Natural killer cell (primary cell): ENCODE data around the gene ADAMTSL1. TPM values are rescaled to one million over a fixed set of nuclear protein-coding genes. Genes with fewer than 3 reads are reported as not detected.

Experiments
- ATAC-seq, 3 donors: fragments of 150-1000 bp in 2 of 3; fragments of 200-7000 bp in 1 of 3; cut with Tn5 transposase; 1 replicate in 1 of 3; 2 replicates in 2 of 3; pipeline ENCODE4 v1.10.0; 2021; ENCODE audit warnings: mild to moderate bottlenecking in 2 of 3, moderate library complexity in 2 of 3
- DNase-seq, 2 donors: peaks; one replicate each; pipeline versions ENCODE4 v3.0.0 to v3.0.0-alpha.2; 2013 to 2021; ENCODE audit warnings: mixed read lengths in 1 of 2
- H3K27ac ChIP-seq: one replicate; pipeline ENCODE4 v1.5.1; 2013; ENCODE audit warnings: mild to moderate bottlenecking, low read length
- H3K27me3 ChIP-seq: one replicate; pipeline ENCODE4 v1.6.1; 2013; ENCODE audit warnings: low read length; ENCODE audit not compliant: control insufficient read depth, insufficient read depth
- H3K36me3 ChIP-seq: one replicate; pipeline ENCODE4 v1.6.1; 2013; ENCODE audit warnings: low read length; ENCODE audit not compliant: control insufficient read depth, insufficient read depth
- H3K4me1 ChIP-seq: one replicate; pipeline ENCODE4 v1.6.1; 2013; ENCODE audit warnings: low read length; ENCODE audit not compliant: control insufficient read depth, insufficient read depth
- H3K4me3 ChIP-seq: one replicate; pipeline ENCODE4 v1.5.1; 2013; ENCODE audit warnings: low read length
- H3K9me3 ChIP-seq: one replicate; pipeline ENCODE4 v1.6.1; 2013; ENCODE audit warnings: low read length; ENCODE audit not compliant: control insufficient read depth, insufficient read depth
- H3K27ac Mint-ChIP-seq, 2 donors: one replicate each; pipeline ENCODE4 v1.8.0; 2022; ENCODE audit warnings: mild to moderate bottlenecking in 2 of 2, mixed read lengths in 2 of 2, moderate library complexity in 1 of 2
- H3K27me3 Mint-ChIP-seq, 2 donors: one replicate each; pipeline ENCODE4 v1.8.0; 2022; ENCODE audit warnings: low read depth in 2 of 2, mixed read lengths in 2 of 2
- H3K36me3 Mint-ChIP-seq: one replicate; pipeline ENCODE4 v1.8.0; 2022; ENCODE audit warnings: mixed read lengths
- H3K4me1 Mint-ChIP-seq, 2 donors: one replicate each; pipeline ENCODE4 v1.8.0; 2022; ENCODE audit warnings: mixed read lengths in 2 of 2
- H3K4me3 Mint-ChIP-seq: one replicate; pipeline ENCODE4 v1.8.0; 2022; ENCODE audit warnings: mild to moderate bottlenecking, moderate library complexity, mixed read lengths
- H3K9me3 Mint-ChIP-seq, 2 donors: one replicate each; pipeline ENCODE4 v1.8.0; 2022; ENCODE audit warnings: mixed read lengths in 2 of 2
- WGBS: methylation state at CpG from one replicate; pipeline ENCODE4 v1.1.7; 2013; ENCODE audit warnings: missing lambda C conversion rate; ENCODE audit not compliant: insufficient coverage; 5-methylcytosine and 5-hydroxymethylcytosine counted together
- intact Hi-C: fragments of 100-400 bp; cut with micrococcal nuclease; formaldehyde crosslinking; loops from one replicate; pipeline ENCODE4 v1.14.2; 2022
- total RNA-seq, 4 donors: library from RNA; stranded (reverse); fragments of 120-200 nt in 1 of 4; gene quantifications; one replicate each; pipeline versions ENCODE4 v1.2.3 to v1.2.4, GENCODE V29; 2013 to 2022
- TF ChIP-seq, protein P1 (sequence below): fragments of 200-600 bp; IDR thresholded peaks from one replicate; pipeline ENCODE4 v1.8.0; 2022; ENCODE audit warnings: antibody characterized with exemption

Gene ADAMTSL1
- total RNA-seq, 3 donors from 2014 or later (not counting 1 experiment from before 2014, with no cell fraction given) = not detected

DNA sequence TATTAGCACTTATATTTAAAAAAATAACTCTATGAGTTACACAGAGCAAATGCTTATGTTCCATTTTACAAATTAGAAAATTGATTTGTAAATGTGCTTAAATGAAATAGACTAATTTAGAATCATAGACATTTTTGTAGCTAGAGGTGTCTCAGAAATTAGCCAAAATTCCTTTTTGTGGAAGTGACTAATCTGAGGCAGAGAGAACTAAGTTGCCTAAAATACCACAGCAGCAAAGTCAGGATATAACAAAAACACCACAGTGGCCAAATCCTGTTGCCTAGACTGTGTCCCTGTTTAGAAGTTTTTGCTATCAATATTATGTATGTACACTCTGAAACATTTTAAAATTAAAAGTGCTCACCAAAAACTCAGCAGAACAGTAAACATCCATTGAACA, 18.7 kb downstream of the ADAMTSL1 start:
- intact Hi-C loops = no loop called here
- Histone ChIP-seq H3K9me3 (peaks cover 2% of the 10 kb centered on the region), H3K36me3 (no peaks in the 10 kb centered on the region), H3K4me3 (no peak overlapping the region), H3K27ac (no peak overlapping the region), H3K27me3 (no peaks in the 10 kb centered on the region), H3K4me1 (no peaks in the 10 kb centered on the region)
- Mint-ChIP-seq H3K4me1 (no peaks in the 10 kb centered on the region), H3K9me3 (peaks cover 0 to 6% of the 10 kb centered on the region in 2 donors), H3K36me3 (no peaks in the 10 kb centered on the region), H3K27ac (no peak overlapping the region), H3K27me3 (no peaks in the 10 kb centered on the region), H3K4me3 (no peak overlapping the region)
- DNase-seq = no peak
- ATAC-seq = no peak
- TF ChIP-seq, protein P1, sequence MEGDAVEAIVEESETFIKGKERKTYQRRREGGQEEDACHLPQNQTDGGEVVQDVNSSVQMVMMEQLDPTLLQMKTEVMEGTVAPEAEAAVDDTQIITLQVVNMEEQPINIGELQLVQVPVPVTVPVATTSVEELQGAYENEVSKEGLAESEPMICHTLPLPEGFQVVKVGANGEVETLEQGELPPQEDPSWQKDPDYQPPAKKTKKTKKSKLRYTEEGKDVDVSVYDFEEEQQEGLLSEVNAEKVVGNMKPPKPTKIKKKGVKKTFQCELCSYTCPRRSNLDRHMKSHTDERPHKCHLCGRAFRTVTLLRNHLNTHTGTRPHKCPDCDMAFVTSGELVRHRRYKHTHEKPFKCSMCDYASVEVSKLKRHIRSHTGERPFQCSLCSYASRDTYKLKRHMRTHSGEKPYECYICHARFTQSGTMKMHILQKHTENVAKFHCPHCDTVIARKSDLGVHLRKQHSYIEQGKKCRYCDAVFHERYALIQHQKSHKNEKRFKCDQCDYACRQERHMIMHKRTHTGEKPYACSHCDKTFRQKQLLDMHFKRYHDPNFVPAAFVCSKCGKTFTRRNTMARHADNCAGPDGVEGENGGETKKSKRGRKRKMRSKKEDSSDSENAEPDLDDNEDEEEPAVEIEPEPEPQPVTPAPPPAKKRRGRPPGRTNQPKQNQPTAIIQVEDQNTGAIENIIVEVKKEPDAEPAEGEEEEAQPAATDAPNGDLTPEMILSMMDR = no peak

DNA sequence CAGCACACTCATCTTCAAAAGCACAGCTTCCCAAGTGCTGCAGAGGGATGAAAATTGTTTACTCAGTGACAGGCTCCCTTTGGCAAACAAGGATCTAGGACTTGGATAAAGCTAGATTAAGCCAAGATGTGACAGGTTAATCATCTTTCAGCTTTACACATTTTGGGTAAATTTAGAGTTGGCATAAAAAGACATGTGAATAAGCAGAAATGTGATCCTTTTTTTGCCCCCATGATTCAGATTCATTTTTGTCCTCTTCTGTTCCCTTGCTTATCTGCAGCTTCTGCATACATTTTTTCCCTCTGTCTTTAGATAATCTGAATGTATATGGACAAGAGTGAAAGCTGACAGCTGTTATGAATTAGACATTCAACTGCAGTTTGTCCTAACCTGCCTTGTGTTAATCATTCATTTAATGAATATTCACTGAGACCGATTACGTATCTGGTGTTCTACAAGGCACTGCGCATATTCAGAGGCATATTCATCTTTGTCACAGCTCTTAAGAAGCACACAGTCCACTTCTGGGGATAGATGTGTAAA, 19.6 kb downstream of the ADAMTSL1 start:
- H3K4me3 Mint-ChIP-seq = no peak overlapping the region
- Histone ChIP-seq H3K4me1 (no peaks in the 10 kb centered on the region), H3K27ac (no peak overlapping the region), H3K27me3 (no peaks in the 10 kb centered on the region), H3K9me3 (peaks cover 2% of the 10 kb centered on the region), H3K4me3 (no peak overlapping the region), H3K36me3 (no peaks in the 10 kb centered on the region)
- TF ChIP-seq, protein P1 = no peak
- H3K4me1 Mint-ChIP-seq = no peaks in the 10 kb centered on the region
- no peaks in the 10 kb centered on the region for H3K27me3 Mint-ChIP-seq
- no peak overlapping the region for H3K27ac Mint-ChIP-seq
- H3K36me3 Mint-ChIP-seq = no peaks in the 10 kb centered on the region
- intact Hi-C loops = no loop called here
- WGBS = 96% methylated on average over 3 of the region's 3 CpGs
- no peak for DNase-seq
- H3K9me3 Mint-ChIP-seq = peaks cover 0 to 6% of the 10 kb centered on the region in 2 donors
- ATAC-seq = no peak

DNA sequence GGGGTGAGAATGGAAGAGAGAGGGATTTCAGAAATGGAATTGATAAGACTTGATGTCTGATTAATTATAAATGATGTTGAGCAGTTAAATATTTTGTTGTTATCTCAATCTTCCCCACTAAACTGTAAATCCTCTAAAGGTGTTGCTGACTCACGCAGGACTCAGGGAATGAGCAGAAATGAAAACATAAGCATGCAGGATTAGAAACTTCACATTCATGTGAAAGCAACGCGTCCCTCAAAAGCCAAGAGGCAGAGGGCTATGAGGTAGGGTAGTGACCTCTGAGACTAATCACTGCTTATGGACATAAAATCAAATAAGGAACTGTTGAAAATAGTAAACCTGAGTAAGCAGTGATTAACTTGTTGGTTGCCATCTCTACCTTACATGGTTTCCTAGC, 21.1 kb downstream of the ADAMTSL1 start:
- no peak overlapping the region for H3K27ac ChIP-seq
- H3K4me3 Mint-ChIP-seq = no peak overlapping the region
- ATAC-seq (no peak), DNase-seq (no peak)
- H3K27me3 ChIP-seq = no peaks in the 10 kb centered on the region
- H3K9me3 Mint-ChIP-seq = peaks cover 0 to 6% of the 10 kb centered on the region in 2 donors
- H3K4me1 ChIP-seq = no peaks in the 10 kb centered on the region
- TF ChIP-seq, protein P1 = no peak
- no peaks in the 10 kb centered on the region for H3K27me3 Mint-ChIP-seq
- 98% methylated on average over 3 of the region's 3 CpGs for WGBS
- no peaks in the 10 kb centered on the region for H3K4me1 Mint-ChIP-seq
- no peaks in the 10 kb centered on the region for H3K36me3 Mint-ChIP-seq
- intact Hi-C loops = no loop called here
- no peaks in the 10 kb centered on the region for H3K36me3 ChIP-seq
- peaks cover 2% of the 10 kb centered on the region for H3K9me3 ChIP-seq
- no peak overlapping the region for H3K4me3 ChIP-seq
- no peak overlapping the region for H3K27ac Mint-ChIP-seq
